Glomerular visceral epithelial cell (primary cell): ENCODE data around the gene SMURF2.

Experiments
- DNase-seq: peaks from one replicate; pipeline ENCODE4 v3.0.0-alpha.2; 2016; ENCODE audit errors: extremely low spot score

The SMURF2 gene

GRCh38 chr17:64538508-64539130 lies 123.5 kb downstream of the SMURF2 start:
- DNase-seq = no peak

DNA sequence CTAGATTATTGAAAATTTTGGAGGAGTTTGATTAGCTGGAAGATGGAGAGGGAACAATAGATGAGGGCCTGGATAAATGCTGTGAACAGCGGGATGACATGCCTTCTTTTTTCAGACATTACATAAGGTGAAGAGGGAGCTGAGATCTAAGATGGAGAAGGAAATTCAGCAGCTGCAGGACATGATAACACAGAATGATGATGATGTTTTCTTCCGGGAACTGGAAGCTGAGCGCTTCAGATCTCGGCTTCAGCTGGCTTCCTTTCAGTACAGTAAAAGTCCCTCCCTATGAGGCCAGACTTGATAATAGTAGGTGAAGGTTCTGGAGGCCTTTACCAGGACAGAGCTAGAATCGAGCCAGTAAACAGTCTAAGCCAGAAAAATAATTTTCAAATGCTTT lies 124.6 kb downstream of the SMURF2 start:
- DNase-seq = no peak

- no peak for DNase-seq
Observed at GRCh38 chr17:64536913-64537312, 125.2 kb downstream of the SMURF2 start.

DNA sequence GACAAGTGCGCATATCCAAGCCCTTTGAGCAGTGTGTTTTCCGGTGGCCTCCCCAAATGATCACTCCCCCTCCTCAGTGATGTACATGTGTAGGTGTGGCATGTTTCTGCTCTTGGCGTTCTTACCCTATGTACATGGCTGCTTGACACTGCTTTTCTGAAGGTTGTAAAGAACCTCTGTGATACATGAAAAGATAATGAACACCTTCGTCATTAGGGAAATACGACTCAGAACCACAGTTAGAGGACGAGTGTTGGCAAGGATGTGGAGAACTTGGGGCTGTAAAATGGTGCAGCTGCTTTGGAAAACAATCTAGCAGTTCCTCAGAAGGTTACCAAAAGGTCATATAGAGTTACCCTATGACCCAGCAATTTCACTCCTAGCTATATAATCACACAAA lies 126.8 kb downstream of the SMURF2 start:
- DNase-seq = no peak

- DNase-seq = peak; percentile 28
Observed at GRCh38 chr17:64534187-64534586, 127.9 kb downstream of the SMURF2 start.

- DNase-seq = no peak
Observed at GRCh38 chr17:64533784-64534183, 128.3 kb downstream of the SMURF2 start.

- DNase-seq = no peak
Observed at GRCh38 chr17:64532409-64532808, 129.7 kb downstream of the SMURF2 start.

GRCh38 chr17:64531955-64532371 lies 130.1 kb downstream of the SMURF2 start:
- no peak for DNase-seq

- DNase-seq = no peak
Observed at GRCh38 chr17:64529221-64529620, 132.9 kb downstream of the SMURF2 start.

- DNase-seq = no peak
Observed at GRCh38 chr17:64527914-64528313, 134.2 kb downstream of the SMURF2 start.

GRCh38 chr17:64520359-64520758 lies 141.7 kb downstream of the SMURF2 start:
- DNase-seq = no peak

GRCh38 chr17:64519601-64520000 lies 142.5 kb downstream of the SMURF2 start:
- DNase-seq = no peak

- DNase-seq = no peak
Observed at GRCh38 chr17:64515829-64516228, 146.3 kb downstream of the SMURF2 start.

GRCh38 chr17:64515419-64515818 lies 146.7 kb downstream of the SMURF2 start:
- DNase-seq = no peak

GRCh38 chr17:64509179-64509578 lies 152.9 kb downstream of the SMURF2 start:
- no peak for DNase-seq

- no peak for DNase-seq
Observed at GRCh38 chr17:64508683-64509082, 153.4 kb downstream of the SMURF2 start.

DNA sequence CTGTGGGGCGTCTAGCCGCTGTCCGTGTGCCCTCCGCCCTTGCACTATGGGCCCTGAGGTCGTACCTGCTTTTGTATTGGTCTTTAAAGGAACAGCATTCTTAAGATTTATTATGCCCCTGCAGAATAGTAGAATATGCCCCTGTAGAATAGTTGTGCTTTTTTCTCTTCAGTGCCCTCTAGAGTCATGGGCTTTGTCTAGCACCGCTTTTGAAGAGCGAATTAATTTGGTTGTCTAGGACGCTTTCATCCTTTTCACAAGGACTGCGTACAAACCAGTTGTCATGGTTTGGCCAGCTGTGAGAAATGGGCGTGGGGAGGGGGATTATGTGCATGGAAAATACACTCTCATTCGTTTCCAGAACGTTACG lies 154.7 kb downstream of the SMURF2 start:
- peak; percentile 62 for DNase-seq

GRCh38 chr17:64506576-64507412 lies 155.3 kb downstream of the SMURF2 start, which contains the start of gene CEP95:
Gene CEP95 (plus strand): TSS chr17:64506977. CDS start chr17:64507098, 121 bp downstream.
- no peak for DNase-seq

- DNase-seq = peak; percentile 99
Observed at GRCh38 chr17:64506201-64506575, 155.9 kb downstream of the SMURF2 start, which contains the start of gene DDX5. Gene DDX5 (minus strand): TSS chr17:64506289. CDS start chr17:64506119, 170 bp downstream.

DNA sequence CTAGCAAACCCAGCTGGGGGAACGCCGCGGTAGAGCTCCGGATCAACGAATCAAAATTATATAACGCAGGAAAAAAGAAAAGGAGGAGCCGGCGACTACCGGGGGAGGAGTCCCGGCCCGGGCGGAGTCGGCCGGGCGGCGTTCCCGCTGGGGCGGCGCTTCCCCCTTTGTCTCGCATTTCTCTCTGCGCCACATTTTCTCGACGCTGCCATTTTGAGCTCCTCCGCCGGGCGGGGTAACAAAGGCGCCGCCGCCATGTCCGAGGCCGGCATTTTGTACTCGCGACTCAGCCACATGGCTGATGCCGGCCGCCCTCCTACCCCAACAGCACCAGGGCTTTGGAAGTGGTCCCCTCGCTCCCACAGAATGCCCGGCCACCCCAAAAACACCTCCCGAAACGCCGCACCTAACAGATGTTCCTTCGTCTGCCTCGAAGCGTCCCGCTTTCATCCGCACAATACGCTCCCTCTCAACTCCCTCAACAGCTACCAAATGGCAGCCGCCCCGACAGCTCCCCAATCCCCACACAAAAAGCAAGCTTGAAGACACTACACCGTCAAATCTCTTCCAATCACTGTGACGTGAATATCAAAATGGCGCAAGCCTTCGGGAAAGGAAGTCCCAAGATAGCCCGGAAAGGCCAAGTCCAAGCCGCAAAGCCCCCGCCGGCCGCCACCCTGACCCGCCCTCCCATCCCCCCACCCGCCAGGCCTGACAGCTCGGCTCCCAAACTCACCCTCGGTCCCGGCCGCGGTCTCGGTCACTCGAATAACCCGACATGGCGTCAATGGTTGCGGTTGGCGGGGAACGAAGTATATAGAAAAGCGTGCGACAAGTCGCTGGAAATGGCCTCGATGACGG lies 156.5 kb downstream of the SMURF2 start:
- peak; percentile 89 for DNase-seq

DNA sequence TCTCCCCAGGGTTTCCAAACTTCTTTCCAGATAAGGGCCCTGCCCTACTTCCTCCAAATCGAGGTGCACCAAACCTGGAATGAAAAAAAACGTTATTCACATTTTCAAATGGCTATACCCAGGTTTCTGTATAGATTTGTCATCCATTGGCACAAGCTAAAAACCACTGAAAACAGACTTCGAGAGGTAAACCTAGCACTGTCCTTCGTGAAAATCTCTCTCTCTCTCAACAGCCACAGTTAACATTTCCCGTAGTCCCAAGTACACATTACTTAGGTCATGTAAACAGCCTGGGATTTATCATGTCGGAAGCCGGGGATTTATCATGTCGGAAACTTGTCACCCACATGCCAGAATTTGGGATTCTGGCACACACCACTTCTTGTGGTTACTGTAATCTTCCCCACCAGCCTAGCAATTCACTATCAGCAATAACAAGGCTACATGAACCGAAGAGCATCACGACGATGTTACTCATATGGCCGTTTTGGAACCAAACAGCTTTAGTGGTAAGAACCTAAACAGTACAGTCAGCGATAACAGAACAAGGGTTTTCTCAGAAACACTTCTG lies 157.3 kb downstream of the SMURF2 start:
- no peak for DNase-seq
